HEK293 (cell line): Measurements from ENCODE around the gene GCDH.

Experiments used
- CTCF ChIA-PET: fragments of 350-600 bp; formaldehyde crosslinking; extraction: SDS; loops from one replicate; lab custom pipeline; 2021; ENCODE audit warnings: antibody characterized with exemption; lab: Yijun Ruan, JAX
- POLR2A ChIA-PET: fragments of 300-600 bp; formaldehyde crosslinking; extraction: SDS; loops from one replicate; lab custom pipeline; 2020; ENCODE audit warnings: antibody characterized with exemption, inconsistent platforms; lab: Yijun Ruan, JAX
- H3K27ac ChIP-seq: fragments of 200-500 bp; sonication (Bioruptor generic); 2 replicates; pipeline ENCODE4 v1.5.1; 2014; ENCODE audit warnings: low read depth, low read length, control low read depth, inconsistent platforms; ENCODE audit errors: extremely low read depth
- H3K36me3 ChIP-seq, 2 experiments: fragments of 200-500 bp in 1 of 2; sonication (Bioruptor generic) in 1 of 2; 1 replicate in 1 of 2; 2 replicates in 1 of 2; pipeline ENCODE4 v1.5.1; 2014 to 2017; ENCODE audit warnings: inconsistent platforms in 2 of 2, low read length in 2 of 2; ENCODE audit not compliant: control insufficient read depth in 2 of 2, insufficient read depth in 1 of 2
- H3K4me1 ChIP-seq: fragments of 200-500 bp; sonication (Bioruptor generic); 2 replicates; pipeline ENCODE4 v1.5.1; 2014; ENCODE audit warnings: mild to moderate bottlenecking, low read length, inconsistent platforms; ENCODE audit not compliant: control insufficient read depth, insufficient read depth
- H3K4me3 ChIP-seq: 2 replicates; pipeline ENCODE4 v1.5.1; 2011; ENCODE audit warnings: low read depth, mild to moderate bottlenecking, control low read depth, low read length, moderate library complexity
- H3K9me3 ChIP-seq: fragments of 200-500 bp; sonication (Bioruptor generic); 2 replicates; pipeline ENCODE4 v1.5.1; 2014; ENCODE audit warnings: low read depth, low read length, inconsistent platforms; ENCODE audit not compliant: control insufficient read depth, insufficient read depth
- BCL11B ChIP-seq: fragments of 450-650 bp; formaldehyde crosslinking; IDR thresholded peaks from 2 replicates; pipeline ENCODE4 v1.5.1; 2016; ENCODE audit warnings: low read depth, missing biosample characterization, missing genetic modification characterization
- BCL6B ChIP-seq: fragments of 450-650 bp; formaldehyde crosslinking; IDR thresholded peaks from 2 replicates; pipeline ENCODE4 v1.5.1; 2017; ENCODE audit warnings: missing biosample characterization, missing genetic modification characterization
- CTCF ChIP-seq: fragments of 450-650 bp; formaldehyde crosslinking; IDR thresholded peaks from 2 replicates; pipeline ENCODE4 v1.5.1; 2016; ENCODE audit warnings: missing biosample characterization, missing genetic modification characterization
- EGR2 ChIP-seq: fragments of 450-650 bp; formaldehyde crosslinking; IDR thresholded peaks from 2 replicates; pipeline ENCODE4 v1.5.1; 2016; ENCODE audit warnings: low read depth, missing biosample characterization, missing genetic modification characterization
- MEIS1 ChIP-seq: sonication (generic); formaldehyde crosslinking; IDR thresholded peaks from 2 replicates; pipeline ENCODE4 v1.8.1; 2022; ENCODE audit warnings: missing genetic modification reagents, mild to moderate bottlenecking, borderline replicate concordance
- SP2 ChIP-seq: fragments of 450-650 bp; formaldehyde crosslinking; IDR thresholded peaks from 2 replicates; pipeline ENCODE4 v1.5.1; 2016; ENCODE audit warnings: missing biosample characterization, missing genetic modification characterization
- ZBTB26 ChIP-seq: fragments of 450-650 bp; formaldehyde crosslinking; optimal IDR thresholded peaks from 2 replicates; pipeline ENCODE3; 2016; ENCODE audit warnings: missing biosample characterization, mild to moderate bottlenecking, missing genetic modification characterization
- ZBTB48 ChIP-seq: fragments of 450-650 bp; formaldehyde crosslinking; IDR thresholded peaks from 2 replicates; pipeline ENCODE4 v1.5.1; 2016; ENCODE audit warnings: missing biosample characterization, missing genetic modification characterization
- ZBTB8A ChIP-seq: fragments of 450-650 bp; formaldehyde crosslinking; IDR thresholded peaks from 2 replicates; pipeline ENCODE4 v1.5.1; 2016; ENCODE audit warnings: missing biosample characterization, missing genetic modification characterization
- ZNF10 ChIP-seq: fragments of 450-650 bp; formaldehyde crosslinking; IDR thresholded peaks from 2 replicates; pipeline ENCODE4 v1.5.1; 2017; ENCODE audit warnings: missing biosample characterization, missing genetic modification characterization
- ZNF24 ChIP-seq: fragments of 450-650 bp; formaldehyde crosslinking; IDR thresholded peaks from 2 replicates; pipeline ENCODE4 v1.5.1; 2016; ENCODE audit warnings: missing biosample characterization, missing genetic modification characterization
- ZNF302 ChIP-seq: fragments of 450-650 bp; formaldehyde crosslinking; IDR thresholded peaks from 2 replicates; pipeline ENCODE4 v1.5.1; 2016; ENCODE audit warnings: missing biosample characterization, missing genetic modification characterization, low read depth
- ZNF335 ChIP-seq: fragments of 450-650 bp; formaldehyde crosslinking; conservative IDR thresholded peaks from 2 replicates; pipeline ENCODE4 v1.5.1; 2016; ENCODE audit warnings: missing biosample characterization, missing genetic modification characterization
- ZNF341 ChIP-seq: fragments of 450-650 bp; formaldehyde crosslinking; IDR thresholded peaks from 2 replicates; pipeline ENCODE4; 2016; ENCODE audit warnings: low read depth, missing biosample characterization, missing genetic modification characterization
- ZNF362 ChIP-seq: fragments of 450-650 bp; formaldehyde crosslinking; IDR thresholded peaks from 2 replicates; pipeline ENCODE4 v1.5.1; 2016; ENCODE audit warnings: missing biosample characterization, missing genetic modification characterization
- ZNF366 ChIP-seq: fragments of 450-650 bp; formaldehyde crosslinking; conservative IDR thresholded peaks from 2 replicates; pipeline ENCODE4 v1.5.1; 2016; ENCODE audit warnings: missing biosample characterization, missing genetic modification characterization
- ZNF513 ChIP-seq: fragments of 450-650 bp; IDR thresholded peaks from 2 replicates; pipeline ENCODE4 v1.5.1; 2018; ENCODE audit warnings: missing biosample characterization, missing genetic modification characterization
- ZNF560 ChIP-seq: fragments of 450-650 bp; formaldehyde crosslinking; IDR thresholded peaks from 2 replicates; pipeline ENCODE4 v1.5.1; 2017; ENCODE audit warnings: missing biosample characterization, missing genetic modification characterization, borderline replicate concordance
- ZNF623 ChIP-seq: fragments of 450-650 bp; formaldehyde crosslinking; IDR thresholded peaks from 2 replicates; pipeline ENCODE4 v1.5.1; 2016; ENCODE audit warnings: missing biosample characterization, missing genetic modification characterization
- ZNF830 ChIP-seq: fragments of 450-650 bp; IDR thresholded peaks from 2 replicates; pipeline ENCODE4 v1.5.0; 2018; ENCODE audit warnings: missing biosample characterization, missing genetic modification characterization, low read depth, mild to moderate bottlenecking, moderate library complexity

GCDH gene

GRCh38 chr19:12891553-12892021 lies 627 bp downstream of the GCDH start:
- no peaks in the 10 kb centered on the region for H3K9me3 ChIP-seq
- peak overlapping the region; percentile 96 for H3K4me3 ChIP-seq
- no peak overlapping the region for H3K27ac ChIP-seq
- CTCF ChIA-PET: interaction anchor here (1.0 to 1.3 kb wide), 2 partner anchors 9 to 44 kb away, joined by 5 to 6 read pairs; no protein-coding TSS in a partner anchor
- peaks cover 0 to 25% of the 10 kb centered on the region in 2 experiments; a peak in 2 of 3 replicates for H3K36me3 ChIP-seq
- TF ChIP-seq ZBTB26 (peak; percentile 12), ZNF513 (tag by site-specific recombination) (no peak), ZNF830 (tag by site-specific recombination) (no peak), ZNF10 (tag by site-specific recombination) (peak; percentile 87), BCL11B (tag by site-specific recombination) (0 out of 2 replicates have a peak, but pooled peaks have one; percentile 0), ZNF335 (tag by site-specific recombination) (peak; percentile 55), ZNF341 (no peak), SP2 (peak; percentile 51), BCL6B (tag by site-specific recombination) (no peak)
- TF ChIP-seq, all 188 proteins: peak for 5
- POLR2A ChIA-PET: interaction anchor here (0.5 to 2.7 kb wide), 15 partner anchors 8 to 681 kb away, joined by 3 to 42 read pairs (median 5); partner anchors contain the start of genes DNASE2, FARSA, GADD45GIP1 and NACC1
- no peaks in the 10 kb centered on the region for H3K4me1 ChIP-seq

GRCh38 chr19:12893582-12893981 lies 2.6 kb downstream of the GCDH start:
- no peaks in the 10 kb centered on the region for H3K9me3 ChIP-seq
- ChIA-PET POLR2A (interaction anchor here (1.3 kb wide), 1 partner anchor 25 kb away, joined by 3 read pairs; the partner anchor contains the start of gene SYCE2), CTCF (interaction anchor here (0.6 to 0.7 kb wide), 2 partner anchors 17 to 133 kb away, joined by 3 read pairs; no protein-coding TSS in a partner anchor)
- H3K27ac ChIP-seq: no peak overlapping the region
- H3K4me3 ChIP-seq: no peak overlapping the region
- H3K36me3 ChIP-seq: peaks cover 0 to 42% of the 10 kb centered on the region in 2 experiments; a peak in 2 of 3 replicates
- H3K4me1 ChIP-seq: no peaks in the 10 kb centered on the region
- TF ChIP-seq CTCF (tag by site-specific recombination): no peak
- no peak for TF ChIP-seq ZBTB8A (tag by site-specific recombination)
- no peak for TF ChIP-seq ZNF302 (tag by site-specific recombination)
- no peak for TF ChIP-seq EGR2
- no peak for TF ChIP-seq ZNF623 (tag by site-specific recombination)
- TF ChIP-seq ZNF24 (tag by site-specific recombination): no peak
- no peak for TF ChIP-seq ZBTB48 (tag by site-specific recombination)
- TF ChIP-seq ZNF366: no peak
- TF ChIP-seq ZNF560 (tag by site-specific recombination): no peak
- TF ChIP-seq ZNF362 (tag by site-specific recombination): no peak
- TF ChIP-seq MEIS1 (CRISPR knock-in tag): no peak
- TF ChIP-seq ZNF10 (tag by site-specific recombination): no peak
